GM08714 (cell line): ENCODE data around the gene AXDND1.
"Not testable (repeated sequence)": the region's sequence is repeated elsewhere in the genome, so short reads cannot be mapped to it uniquely, and the experiment has no call there.

Source experiments
- H3K4me3 ChIP-seq: fragments of 200-500 bp; sonication (Bioruptor generic); 2 replicates; pipeline ENCODE4 v1.5.1; 2014; ENCODE audit warnings: mild to moderate bottlenecking, low read length, inconsistent platforms
- ZNF274 ChIP-seq: IDR thresholded peaks from 2 replicates; pipeline ENCODE4 v1.6.1; 2012; ENCODE audit warnings: mild to moderate bottlenecking, low read depth, low read length

AXDND1 gene

GRCh38 chr1:179490611-179491010 is 124.8 kb downstream of the AXDND1 start:
- no peak overlapping the region for H3K4me3 ChIP-seq
- no peak for TF ChIP-seq ZNF274

GRCh38 chr1:179493323-179493722 is 127.6 kb downstream of the AXDND1 start:
- no peak for TF ChIP-seq ZNF274
- no peak overlapping the region for H3K4me3 ChIP-seq

- no peak overlapping the region for H3K4me3 ChIP-seq
- no peak for TF ChIP-seq ZNF274
Measured at GRCh38 chr1:179506199-179506598, 140.4 kb downstream of the AXDND1 start.

- TF ChIP-seq ZNF274, result no peak
- H3K4me3 ChIP-seq, result no peak overlapping the region
Measured at GRCh38 chr1:179509384-179509783, 143.6 kb downstream of the AXDND1 start.

- H3K4me3 ChIP-seq, result no peak overlapping the region
- no peak for TF ChIP-seq ZNF274
Measured at GRCh38 chr1:179510038-179510437, 144.3 kb downstream of the AXDND1 start.

- no peak for TF ChIP-seq ZNF274
- H3K4me3 ChIP-seq, result no peak overlapping the region
Measured at GRCh38 chr1:179516976-179517705, 151.4 kb downstream of the AXDND1 start.

- not testable (repeated sequence) for H3K4me3 ChIP-seq
Measured at GRCh38 chr1:179518544-179518943, 152.8 kb downstream of the AXDND1 start.

GRCh38 chr1:179529482-179530195 is 163.9 kb downstream of the AXDND1 start:
- no peak overlapping the region for H3K4me3 ChIP-seq
- TF ChIP-seq ZNF274, result no peak

- no peak overlapping the region for H3K4me3 ChIP-seq
- TF ChIP-seq ZNF274, result no peak
Measured at GRCh38 chr1:179530352-179530751, 164.6 kb downstream of the AXDND1 start.

- no peak for TF ChIP-seq ZNF274
- H3K4me3 ChIP-seq, result no peak overlapping the region
Measured at GRCh38 chr1:179541774-179542173, 176.0 kb downstream of the AXDND1 start.

GRCh38 chr1:179545321-179545720 is 179.6 kb downstream of the AXDND1 start:
- no peak for TF ChIP-seq ZNF274

GRCh38 chr1:179547021-179547535 is 181.3 kb downstream of the AXDND1 start:
- H3K4me3 ChIP-seq, result no peak overlapping the region

More at GRCh38 chr1:179545321-179545720, 179.6 kb downstream of the AXDND1 start:
- no peak overlapping the region for H3K4me3 ChIP-seq

GRCh38 chr1:179548666-179549367 is 183.0 kb downstream of the AXDND1 start:
- TF ChIP-seq ZNF274, result no peak

More at GRCh38 chr1:179547021-179547535, 181.3 kb downstream of the AXDND1 start:
- TF ChIP-seq ZNF274, result no peak

GRCh38 chr1:179549368-179549700 is 183.6 kb downstream of the AXDND1 start:
- H3K4me3 ChIP-seq, result no peak overlapping the region
- TF ChIP-seq ZNF274, result no peak

More at GRCh38 chr1:179548666-179549367, 183.0 kb downstream of the AXDND1 start:
- H3K4me3 ChIP-seq, result no peak overlapping the region
